RWPE1 (cell line): Measurements from ENCODE around the gene HOMER2.
"Not testable (repeated sequence)": the region's sequence is repeated elsewhere in the genome, so short reads cannot be mapped to it uniquely, and the experiment has no call there.

ENCODE experiments used
- CTCF ChIA-PET: fragments of 350-600 bp; sonication (Branson Sonifier 250); formaldehyde crosslinking; extraction: SDS; loops from one replicate; lab custom pipeline; 2021; lab: Yijun Ruan, JAX
- POLR2A ChIA-PET: fragments of 400-600 bp; formaldehyde crosslinking; extraction: SDS; loops from one replicate; lab custom pipeline; 2020; ENCODE audit warnings: antibody characterized with exemption; ENCODE audit not compliant: low non-redundant PET; lab: Yijun Ruan, JAX
- DNase-seq: peaks from one replicate; pipeline ENCODE4 v3.0.0; 2012; ENCODE audit warnings: low spot score
- H3K27ac ChIP-seq: fragments of 450-650 bp; 2 replicates; pipeline ENCODE4 v1.5.1; 2017
- CTCF ChIP-seq: fragments of 450-650 bp; conservative IDR thresholded peaks from 2 replicates; pipeline ENCODE4 v1.5.1; 2017; ENCODE audit warnings: low read depth, mild to moderate bottlenecking

Gene HOMER2

GRCh38 chr15:82870727-82871320 lies 81.7 kb downstream of the HOMER2 start:
- TF ChIP-seq CTCF = no peak
- CTCF ChIA-PET = interaction anchor here (0.7 kb wide), 1 partner anchor 10 kb away, joined by 3 read pairs; no protein-coding TSS in a partner anchor
- POLR2A ChIA-PET = no interaction called here

GRCh38 chr15:82865981-82866380 lies 86.5 kb downstream of the HOMER2 start:
- DNase-seq, POLR2A ChIA-PET, H3K27ac ChIP-seq: not testable (repeated sequence)
- CTCF ChIA-PET = interaction anchor here (0.6 kb wide), 1 partner anchor 293 kb away, joined by 7 read pairs; no protein-coding TSS in a partner anchor

More at GRCh38 chr15:82870727-82871320, 81.7 kb downstream of the HOMER2 start:
- H3K27ac ChIP-seq = no peak overlapping the region
- DNase-seq = no peak

- POLR2A ChIA-PET, CTCF ChIA-PET, DNase-seq, H3K27ac ChIP-seq: not testable (repeated sequence)
These were observed 86.9 kb downstream of the HOMER2 start for GRCh38 chr15:82865581-82865980.

- ChIA-PET CTCF (no interaction called here), POLR2A (no interaction called here)
- no peak overlapping the region for H3K27ac ChIP-seq
- no peak for DNase-seq
- TF ChIP-seq CTCF = no peak
These were observed 87.6 kb downstream of the HOMER2 start for GRCh38 chr15:82864967-82865366.

GRCh38 chr15:82862886-82863285 lies 89.6 kb downstream of the HOMER2 start:
- no peak for TF ChIP-seq CTCF
- ChIA-PET CTCF (interaction anchor here (0.6 kb wide), 1 partner anchor 28 kb away, joined by 4 read pairs; no protein-coding TSS in a partner anchor), POLR2A (no interaction called here)
- no peak overlapping the region for H3K27ac ChIP-seq
- DNase-seq = no peak

GRCh38 chr15:82858932-82859331 lies 93.6 kb downstream of the HOMER2 start:
- CTCF ChIA-PET = no interaction called here
- POLR2A ChIA-PET = no interaction called here
- TF ChIP-seq CTCF = no peak
- no peak overlapping the region for H3K27ac ChIP-seq
- no peak for DNase-seq

GRCh38 chr15:82856397-82857170 lies 95.9 kb downstream of the HOMER2 start:
- TF ChIP-seq CTCF = no peak
- CTCF ChIA-PET = interaction anchor here (0.6 to 1.0 kb wide), 3 partner anchors 143 to 1752 kb away, joined by 3 read pairs; no protein-coding TSS in a partner anchor
- DNase-seq = no peak
- POLR2A ChIA-PET = no interaction called here
- H3K27ac ChIP-seq = no peak overlapping the region
